ENCODE data around the gene IL20. TPM values are rescaled to one million over a fixed set of nuclear protein-coding genes. Genes with fewer than 3 reads are reported as not detected.

Gene IL20
- total and polyA plus RNA-seq, 10 of the 15 experiments (the other 5 are each of a cell fraction or from before 2014, with no cell fraction given), result 0.08 to 0.13 TPM; not detected in 8

GRCh38 chr1:206885341-206886060 is 20.1 kb downstream of the IL20 start:
- Histone ChIP-seq H3K4me2 (ENCODE audit: control insufficient read depth, insufficient read depth) (no peak overlapping the region), H3K4me1 (ENCODE audit: control insufficient read depth, insufficient read depth, low read length) (no peaks in the 10 kb centered on the region), H4K20me1 (ENCODE audit: control insufficient read depth, insufficient read depth) (no peaks in the 10 kb centered on the region), H2AFZ (ENCODE audit: control insufficient read depth, low read depth, low read length) (no peak overlapping the region), H3K36me3 (ENCODE audit: control insufficient read depth in 2 of 2, insufficient read depth in 2 of 2, low read length in 1 of 2) (no peaks in the 10 kb centered on the region), H3K9me3 (replicated peaks; ENCODE audit: control insufficient read depth, insufficient read depth, low read length) (no peaks in the 10 kb centered on the region), H3K9ac (ENCODE audit: control insufficient read depth, insufficient read depth, low read length) (no peak overlapping the region), H3K27ac (ENCODE audit: control insufficient read depth, insufficient read depth) (no peak overlapping the region), H3K79me2 (ENCODE audit: control insufficient read depth, insufficient read depth, low read length) (no peaks in the 10 kb centered on the region), H3K27me3 (replicated peaks in 1 of 2; ENCODE audit: control insufficient read depth in 2 of 2, insufficient read depth in 2 of 2, low read length in 1 of 2) (no peaks in the 10 kb centered on the region), H3K4me3 (no peak overlapping the region)
- intact Hi-C loops (cut with micrococcal nuclease; ENCODE audit: unreplicated experiment) (no loop called here), in situ Hi-C loops (cut with MboI) (no loop called here)
- TF ChIP-seq RFX5 (IDR thresholded peaks at IDR 0.05; ENCODE audit: low read depth, low read length) (no peak), ZBTB11 (CRISPR knock-in tag; IDR thresholded peaks at IDR 0.05) (no peak), TARDBP (IDR thresholded peaks at IDR 0.05; ENCODE audit: borderline replicate concordance) (no peak), RBBP5 (conservative IDR thresholded peaks at IDR 0.05) (no peak), NBN (IDR thresholded peaks at IDR 0.05) (no peak), TBL1XR1 (IDR thresholded peaks at IDR 0.05; ENCODE audit: low read depth, low read length) (no peak), TCF7 (IDR thresholded peaks at IDR 0.05; ENCODE audit: borderline replicate concordance) (no peak), MTA2 (IDR thresholded peaks at IDR 0.05; ENCODE audit: low read depth) (no peak), MTA3 (IDR thresholded peaks at IDR 0.05; ENCODE audit: borderline replicate concordance, low read length) (no peak), FOXM1 (IDR thresholded peaks at IDR 0.05; ENCODE audit: low read depth, low read length) (no peak), SKIL (IDR thresholded peaks at IDR 0.05; ENCODE audit: low read depth, poor library complexity, severe bottlenecking) (no peak), SMARCA5 (IDR thresholded peaks at IDR 0.05) (no peak), EP300 (IDR thresholded peaks at IDR 0.05; ENCODE audit: borderline replicate concordance in 1 of 2, control insufficient read depth in 1 of 2, low read depth in 2 of 2, low read length in 2 of 2) (no peak), PAX5 (IDR thresholded peaks at IDR 0.05; ENCODE audit: borderline replicate concordance, low read depth, low read length) (no peak), CEBPB (IDR thresholded peaks at IDR 0.05; ENCODE audit: borderline replicate concordance in 1 of 2, low read depth in 2 of 2, low read length in 2 of 2) (no peak), RELA (IDR thresholded peaks at IDR 0.05; ENCODE audit: borderline replicate concordance, partially characterized antibody) (no peak), GATAD2B (conservative IDR thresholded peaks at IDR 0.05; ENCODE audit: low read depth) (no peak), RELB (IDR thresholded peaks at IDR 0.05; ENCODE audit: low read depth) (no peak)
- BruUV-seq (replicated peaks), result no TSS peak
- DNase-seq (ENCODE audit: low read depth, low spot score) (no peak), ATAC-seq (no peak), FAIRE-seq (no peak)
- SMC1A ChIA-PET (ENCODE audit: uncharacterized antibody, unreplicated experiment), result interaction anchor here (1.3 to 3.6 kb wide), 5 partner anchors 10 to 26 kb away, joined by 3 to 16 read pairs (median 7); no protein-coding TSS in a partner anchor
- POLR2A ChIA-PET, result interaction anchor here (0.7 to 1.2 kb wide), 2 partner anchors 8 to 14 kb away, joined by 3 to 5 read pairs; no protein-coding TSS in a partner anchor
- CTCF ChIA-PET, result interaction anchor here (0.7 to 3.4 kb wide), 8 partner anchors 19 to 97 kb away, joined by 3 to 22 read pairs (median 6); partner anchors contain the start of gene IL20
- WGBS (ENCODE audit: insufficient coverage, insufficient replicate concordance, low lambda C conversion rate, missing lambda C conversion rate), result 33% methylated on average over 3 of the region's 3 CpGs
- RAD21 ChIA-PET (ENCODE audit: unreplicated experiment), result interaction anchor here (1.5 kb wide), 1 partner anchor 51 kb away, joined by 3 read pairs; no protein-coding TSS in a partner anchor

Measured in GM12878 (cell line).